HEK293 (cell line): Measurements from ENCODE around the gene BEST1.

Experiments
- CTCF ChIA-PET: fragments of 350-600 bp; formaldehyde crosslinking; extraction: SDS; loops from one replicate; lab custom pipeline; 2021; ENCODE audit warnings: antibody characterized with exemption; lab: Yijun Ruan, JAX
- POLR2A ChIA-PET: fragments of 300-600 bp; formaldehyde crosslinking; extraction: SDS; loops from one replicate; lab custom pipeline; 2020; ENCODE audit warnings: antibody characterized with exemption, inconsistent platforms; lab: Yijun Ruan, JAX
- H3K27ac ChIP-seq: fragments of 200-500 bp; sonication (Bioruptor generic); 2 replicates; pipeline ENCODE4 v1.5.1; 2014; ENCODE audit warnings: low read depth, low read length, control low read depth, inconsistent platforms; ENCODE audit errors: extremely low read depth
- H3K36me3 ChIP-seq, 2 experiments: fragments of 200-500 bp in 1 of 2; sonication (Bioruptor generic) in 1 of 2; 1 replicate in 1 of 2; 2 replicates in 1 of 2; pipeline ENCODE4 v1.5.1; 2014 to 2017; ENCODE audit warnings: inconsistent platforms in 2 of 2, low read length in 2 of 2; ENCODE audit not compliant: control insufficient read depth in 2 of 2, insufficient read depth in 1 of 2
- H3K4me1 ChIP-seq: fragments of 200-500 bp; sonication (Bioruptor generic); 2 replicates; pipeline ENCODE4 v1.5.1; 2014; ENCODE audit warnings: mild to moderate bottlenecking, low read length, inconsistent platforms; ENCODE audit not compliant: control insufficient read depth, insufficient read depth
- H3K4me3 ChIP-seq: 2 replicates; pipeline ENCODE4 v1.5.1; 2011; ENCODE audit warnings: low read depth, mild to moderate bottlenecking, control low read depth, low read length, moderate library complexity
- H3K9me3 ChIP-seq: fragments of 200-500 bp; sonication (Bioruptor generic); 2 replicates; pipeline ENCODE4 v1.5.1; 2014; ENCODE audit warnings: low read depth, low read length, inconsistent platforms; ENCODE audit not compliant: control insufficient read depth, insufficient read depth
- AEBP2 ChIP-seq: fragments of 450-650 bp; formaldehyde crosslinking; IDR thresholded peaks from 2 replicates; pipeline ENCODE4 v1.5.1; 2016; ENCODE audit warnings: missing biosample characterization, missing genetic modification characterization, borderline replicate concordance
- EGR2 ChIP-seq: fragments of 450-650 bp; formaldehyde crosslinking; IDR thresholded peaks from 2 replicates; pipeline ENCODE4 v1.5.1; 2016; ENCODE audit warnings: low read depth, missing biosample characterization, missing genetic modification characterization
- GLI2 ChIP-seq: fragments of 450-650 bp; formaldehyde crosslinking; IDR thresholded peaks from 2 replicates; pipeline ENCODE4; 2017; ENCODE audit warnings: missing biosample characterization, missing genetic modification characterization, low read depth, borderline replicate concordance
- INSM2 ChIP-seq: fragments of 450-650 bp; formaldehyde crosslinking; IDR thresholded peaks from 2 replicates; pipeline ENCODE4 v1.5.1; 2016; ENCODE audit warnings: missing biosample characterization, missing genetic modification characterization
- PRDM6 ChIP-seq: fragments of 450-650 bp; formaldehyde crosslinking; IDR thresholded peaks from 2 replicates; pipeline ENCODE4 v1.5.1; 2017; ENCODE audit warnings: missing biosample characterization, missing genetic modification characterization
- WT1 ChIP-seq: fragments of 450-650 bp; formaldehyde crosslinking; IDR thresholded peaks from 2 replicates; pipeline ENCODE4 v1.5.1; 2016; ENCODE audit warnings: missing biosample characterization, missing genetic modification characterization
- ZBTB11 ChIP-seq: fragments of 450-650 bp; formaldehyde crosslinking; conservative IDR thresholded peaks from 2 replicates; pipeline ENCODE4 v1.5.1; 2016; ENCODE audit warnings: low read depth, missing biosample characterization, missing genetic modification characterization
- ZNF175 ChIP-seq: fragments of 450-650 bp; formaldehyde crosslinking; IDR thresholded peaks from 2 replicates; pipeline ENCODE4 v1.5.1; 2016; ENCODE audit warnings: missing biosample characterization, missing genetic modification characterization
- ZNF26 ChIP-seq: fragments of 450-650 bp; formaldehyde crosslinking; IDR thresholded peaks from 2 replicates; pipeline ENCODE4 v1.5.1; 2016; ENCODE audit warnings: missing biosample characterization, missing genetic modification characterization
- ZNF324 ChIP-seq: fragments of 450-650 bp; formaldehyde crosslinking; IDR thresholded peaks from 2 replicates; pipeline ENCODE4 v1.5.1; 2016; ENCODE audit warnings: missing biosample characterization, missing genetic modification characterization
- ZNF518A ChIP-seq: fragments of 450-650 bp; formaldehyde crosslinking; conservative IDR thresholded peaks from 2 replicates; pipeline ENCODE4 v1.5.1; 2016; ENCODE audit warnings: low read depth, missing biosample characterization, missing genetic modification characterization
- ZNF544 ChIP-seq: fragments of 450-650 bp; formaldehyde crosslinking; IDR thresholded peaks from 2 replicates; pipeline ENCODE4 v1.5.0; 2017; ENCODE audit warnings: missing biosample characterization, missing genetic modification characterization
- ZNF548 ChIP-seq: fragments of 450-650 bp; formaldehyde crosslinking; IDR thresholded peaks from 2 replicates; pipeline ENCODE4 v1.5.1; 2016; ENCODE audit warnings: missing biosample characterization, missing genetic modification characterization
- ZNF704 ChIP-seq: fragments of 450-650 bp; formaldehyde crosslinking; IDR thresholded peaks from 2 replicates; pipeline ENCODE4 v1.5.1; 2016; ENCODE audit warnings: missing biosample characterization, missing genetic modification characterization
- ZSCAN18 ChIP-seq: fragments of 450-650 bp; formaldehyde crosslinking; IDR thresholded peaks from 2 replicates; pipeline ENCODE4 v1.5.1; 2016; ENCODE audit warnings: missing biosample characterization, missing genetic modification characterization
- ZSCAN30 ChIP-seq: fragments of 450-650 bp; IDR thresholded peaks from 2 replicates; pipeline ENCODE4 v1.5.1; 2018; ENCODE audit warnings: missing biosample characterization, mild to moderate bottlenecking, missing genetic modification characterization, moderate library complexity

Gene BEST1

GRCh38 chr11:62011881-62012280 lies 61.7 kb downstream of the BEST1 start:
- no peak overlapping the region for H3K27ac ChIP-seq
- no peak overlapping the region for H3K4me3 ChIP-seq
- ChIA-PET POLR2A (no interaction called here), CTCF (no interaction called here)
- no peak for TF ChIP-seq ZNF544
- no peak for TF ChIP-seq GLI2 (tag by site-specific recombination)
- no peaks in the 10 kb centered on the region for H3K4me1 ChIP-seq
- no peaks in the 10 kb centered on the region for H3K9me3 ChIP-seq
- H3K36me3 ChIP-seq, result no peaks in the 10 kb centered on the region

GRCh38 chr11:62012451-62012831 lies 62.3 kb downstream of the BEST1 start:
- CTCF ChIA-PET, result interaction anchor here (2.9 kb wide), 1 partner anchor 65 kb away, joined by 8 read pairs; no protein-coding TSS in a partner anchor
- TF ChIP-seq PRDM6 (tag by site-specific recombination), result no peak
- TF ChIP-seq INSM2 (tag by site-specific recombination), result no peak
- no peak for TF ChIP-seq EGR2
- no peak for TF ChIP-seq ZBTB11 (tag by site-specific recombination)
- TF ChIP-seq ZNF518A (tag by site-specific recombination), result no peak
- no peak for TF ChIP-seq AEBP2 (tag by site-specific recombination)
- TF ChIP-seq WT1, result no peak
- no peak for TF ChIP-seq ZNF548 (tag by site-specific recombination)
- TF ChIP-seq ZNF26 (tag by site-specific recombination), result no peak
- no peak for TF ChIP-seq ZNF175 (tag by site-specific recombination)
- TF ChIP-seq ZNF324, result no peak
- no peak for TF ChIP-seq ZNF704 (tag by site-specific recombination)
- no peak for TF ChIP-seq ZSCAN18
- no peak for TF ChIP-seq ZSCAN30

More at GRCh38 chr11:62012451-62012831, 62.3 kb downstream of the BEST1 start:
- Histone ChIP-seq H3K9me3 (no peaks in the 10 kb centered on the region), H3K4me1 (no peaks in the 10 kb centered on the region), H3K27ac (no peak overlapping the region), H3K4me3 (no peak overlapping the region), H3K36me3 (no peaks in the 10 kb centered on the region)
- POLR2A ChIA-PET, result no interaction called here
